Measurements from ENCODE around the gene BNIPL.
A peak's percentile ranks its signal among the peaks of the same experiment; 100 is the strongest.

The BNIPL gene

DNA sequence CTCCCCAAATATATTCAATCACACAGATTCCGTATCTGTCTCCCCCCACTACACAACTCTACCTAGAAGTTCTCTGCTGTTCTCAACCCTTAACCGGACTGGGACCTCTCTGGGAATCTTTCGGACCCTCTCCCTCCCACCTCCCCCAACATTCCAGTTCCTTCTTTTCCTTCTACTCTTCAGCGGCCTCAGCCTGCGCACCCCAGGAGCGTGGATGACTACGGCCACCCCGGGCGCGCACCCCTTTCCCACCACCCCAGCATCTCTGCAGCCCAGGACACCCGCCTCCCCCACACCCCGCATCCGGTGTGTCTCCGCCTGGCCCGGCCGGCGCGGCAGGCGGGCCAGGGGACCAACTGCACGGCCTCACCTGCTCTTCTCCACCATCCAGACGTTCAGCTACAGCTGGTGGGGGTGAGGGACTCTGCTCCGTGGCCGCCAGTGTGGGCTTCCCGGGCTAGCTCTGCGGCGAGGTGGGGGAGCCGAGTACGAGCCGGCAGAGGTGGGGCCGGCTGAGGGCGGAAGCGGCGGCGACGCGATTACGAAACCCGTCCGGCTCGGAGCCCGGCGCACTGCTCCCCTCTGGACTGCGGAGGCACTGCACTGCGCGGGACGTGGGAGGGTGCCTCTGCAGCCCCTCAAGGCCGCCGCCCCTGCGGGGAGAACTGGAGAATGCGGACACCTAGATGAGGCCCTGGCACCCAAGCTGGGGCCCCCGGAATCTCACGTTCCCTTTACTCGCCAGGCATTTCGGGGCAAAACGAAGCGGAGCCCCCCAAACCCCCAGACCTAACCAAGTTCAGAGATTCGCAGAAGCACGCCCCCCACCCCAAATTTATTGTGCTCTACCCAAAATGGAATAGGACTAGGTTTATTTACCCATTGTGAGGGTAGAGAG is 23.0 kb downstream of the BNIPL start, which contains the start of gene CDC42SE1:
Gene CDC42SE1 (minus strand): TSS at position 514 of the 898 bp plus-strand sequence. CDS start 3,892 bp downstream, outside the sequence.
- DNase-seq, result peak; percentile 84

DNA sequence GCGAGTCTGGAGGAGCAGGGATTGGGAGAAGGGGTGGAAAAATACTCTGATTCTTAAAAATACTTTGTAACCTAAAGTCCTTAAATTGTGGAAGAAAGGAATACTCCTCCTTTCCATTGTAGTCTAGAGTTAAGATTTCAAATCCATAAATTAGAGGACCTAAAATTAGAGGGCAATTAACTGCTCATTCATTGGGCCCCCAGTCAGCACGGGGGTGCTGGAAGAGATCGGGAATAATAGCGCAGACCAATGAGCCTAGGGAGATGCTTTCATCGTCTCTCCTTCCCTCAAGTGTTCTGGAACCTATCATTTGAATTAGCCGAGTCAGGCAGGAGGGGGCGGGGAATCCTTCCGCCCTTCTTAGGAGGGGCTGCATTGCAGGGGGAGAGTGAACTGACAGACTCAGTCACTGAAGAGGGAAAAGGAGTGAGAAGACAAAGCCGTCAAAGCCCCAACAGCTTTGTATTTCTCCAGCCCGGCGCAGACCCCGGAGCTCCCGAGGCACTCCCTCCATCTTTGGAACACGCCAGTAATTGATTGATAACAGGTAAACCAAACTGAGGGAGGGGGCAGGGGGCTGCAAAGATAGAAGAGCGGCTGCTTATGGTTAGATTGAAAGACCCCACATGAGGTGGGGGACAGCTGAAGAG is 23.7 kb downstream of the BNIPL start, which contains the start of gene MLLT11:
Gene MLLT11 (plus strand): TSS at position 391 of the 650 bp plus-strand sequence. CDS start 6,828 bp downstream, outside the sequence.
- DNase-seq, result peak; percentile 44

DNA sequence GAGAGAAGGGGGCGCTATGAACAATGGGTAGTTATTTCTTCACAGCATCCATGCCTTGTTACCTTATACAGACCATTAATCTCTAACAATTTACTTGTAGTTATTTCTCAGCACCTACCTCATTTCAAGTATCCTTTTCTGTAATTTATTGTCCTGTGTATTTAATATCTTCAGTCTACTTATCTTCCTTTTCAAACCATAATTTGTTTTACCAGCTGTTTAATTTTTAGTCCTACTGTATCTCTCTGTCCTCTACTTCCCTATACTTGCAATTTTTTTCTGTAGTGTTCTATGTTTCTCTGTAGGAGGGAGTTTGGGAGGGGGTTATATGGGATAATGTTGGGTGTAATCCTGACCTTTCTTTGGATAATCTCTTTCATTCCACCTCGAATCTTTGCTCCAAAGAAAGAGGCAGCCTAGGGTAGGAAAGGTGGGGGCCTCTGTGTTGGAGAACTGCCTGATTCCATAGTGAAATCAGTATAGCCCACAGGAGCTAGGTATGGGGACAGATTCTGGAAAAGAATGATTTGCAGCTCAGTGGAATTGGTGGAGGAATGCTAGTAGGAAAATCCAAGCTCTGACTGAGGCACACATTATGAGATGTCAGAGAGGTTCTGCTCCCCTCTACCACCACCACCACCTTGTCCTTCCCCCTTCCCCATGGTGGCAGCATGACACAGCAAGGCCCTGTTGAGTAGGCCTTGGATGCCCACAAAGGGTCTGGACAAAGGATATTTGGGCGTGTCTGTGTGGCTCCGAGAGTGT is 24.5 kb downstream of the BNIPL start:
- no peak for DNase-seq

DNA sequence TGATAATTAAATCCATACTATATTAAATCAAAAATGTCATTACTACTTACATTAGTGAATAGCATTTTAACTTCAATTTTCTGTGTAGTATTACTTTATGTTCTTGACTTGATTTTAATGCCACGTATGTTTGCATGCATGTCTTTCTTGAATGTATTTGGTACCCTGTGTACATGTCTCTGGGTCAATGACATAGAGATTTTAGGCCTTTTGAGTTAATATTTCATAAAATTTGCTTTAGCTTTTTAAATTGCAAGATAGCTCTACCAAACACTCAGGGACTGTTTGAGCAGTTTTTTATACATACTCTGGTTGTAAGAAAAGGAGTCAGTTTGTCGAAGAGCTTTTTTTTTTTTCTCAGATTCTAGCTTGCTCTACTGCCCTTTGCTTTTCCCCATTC is 25.3 kb downstream of the BNIPL start:
- DNase-seq, result no peak

DNA sequence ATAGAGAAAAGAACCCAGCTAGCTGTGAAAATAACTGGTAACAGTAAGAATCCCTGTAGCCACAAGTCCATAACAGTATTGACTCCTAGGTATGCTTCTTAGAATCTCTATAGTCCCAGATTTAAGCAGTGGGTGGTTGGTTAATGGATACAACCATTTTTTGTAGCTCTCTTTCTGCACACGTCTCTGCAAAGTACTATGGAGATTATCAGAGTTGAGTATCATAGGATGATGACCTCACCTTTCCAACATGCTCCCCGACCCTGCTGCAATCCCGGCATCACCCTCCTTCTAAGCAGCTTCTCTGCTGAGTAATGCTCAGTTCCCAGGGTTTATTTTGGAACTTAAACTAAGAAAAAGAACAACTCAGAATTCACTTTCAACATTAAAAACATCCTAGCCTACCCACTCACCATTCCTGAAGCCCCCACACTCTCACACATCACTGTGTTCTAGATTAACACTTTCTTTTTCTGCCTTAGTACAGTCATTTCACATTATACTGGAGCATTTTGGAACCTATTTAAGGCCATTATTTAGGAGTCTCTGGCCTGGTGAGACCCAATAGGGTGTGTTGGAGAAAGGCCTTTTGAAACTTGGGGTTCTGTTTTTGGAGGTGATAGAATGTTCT is 26.5 kb downstream of the BNIPL start:
- DNase-seq, result no peak

DNA sequence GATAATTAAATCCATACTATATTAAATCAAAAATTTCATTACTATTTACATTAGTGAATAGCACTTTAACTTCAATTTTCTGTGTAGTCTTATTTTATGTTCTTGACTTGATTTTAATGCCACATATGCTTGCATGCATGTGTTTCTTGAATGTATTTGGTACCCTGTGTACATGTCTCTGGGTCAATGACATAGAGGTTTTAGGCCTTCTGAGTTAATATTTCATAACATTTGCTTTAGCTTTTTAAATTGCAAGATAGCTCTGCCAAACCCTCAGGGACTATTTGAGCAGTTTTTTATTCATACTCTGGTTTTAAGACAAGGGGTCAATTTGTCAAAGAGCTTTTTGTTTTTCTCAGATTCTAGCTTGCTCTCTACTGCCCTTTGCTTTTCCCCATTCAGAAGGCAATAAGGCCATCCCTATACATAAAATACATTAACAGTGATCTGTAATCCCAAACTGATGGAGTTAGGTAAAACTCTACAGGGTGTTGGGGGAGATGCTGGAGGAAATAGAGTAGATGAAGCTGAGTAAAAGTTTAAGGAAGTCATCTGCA is 28.8 kb downstream of the BNIPL start:
- no peak for DNase-seq

DNA sequence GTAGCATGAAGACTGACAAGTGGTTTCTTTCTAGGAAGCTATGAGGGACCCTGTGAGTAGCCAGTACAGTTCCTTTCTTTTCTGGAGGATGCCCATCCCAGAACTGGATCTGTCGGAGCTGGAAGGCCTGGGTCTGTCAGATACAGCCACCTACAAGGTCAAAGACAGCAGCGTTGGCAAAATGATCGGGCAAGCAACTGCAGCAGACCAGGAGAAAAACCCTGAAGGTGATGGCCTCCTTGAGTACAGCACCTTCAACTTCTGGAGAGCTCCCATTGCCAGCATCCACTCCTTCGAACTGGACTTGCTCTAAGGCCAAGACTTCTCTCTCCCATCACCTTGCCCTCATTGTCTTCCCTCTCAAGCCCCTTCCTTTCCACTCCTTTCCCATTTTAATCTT is 30.8 kb downstream of the BNIPL start:
- no peak for DNase-seq

DNA sequence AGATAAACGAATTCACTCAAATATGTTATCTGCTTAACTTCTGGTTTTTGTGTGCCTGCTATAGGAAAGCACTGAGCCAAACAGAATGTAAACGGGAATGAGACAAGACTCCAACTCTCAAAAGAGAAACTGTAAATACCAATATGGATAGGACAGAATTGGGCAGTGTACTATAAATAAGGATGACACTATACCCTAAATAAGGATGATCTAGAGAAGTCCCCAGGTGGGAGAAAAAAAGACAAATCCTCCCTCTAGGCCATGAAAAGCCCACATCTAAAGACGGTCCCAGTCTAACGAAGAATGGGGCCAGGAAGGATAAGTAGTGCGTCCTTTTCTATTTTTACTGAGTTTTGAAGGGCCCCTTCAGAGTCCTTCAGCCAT is 32.7 kb downstream of the BNIPL start:
- no peak for DNase-seq

DNA sequence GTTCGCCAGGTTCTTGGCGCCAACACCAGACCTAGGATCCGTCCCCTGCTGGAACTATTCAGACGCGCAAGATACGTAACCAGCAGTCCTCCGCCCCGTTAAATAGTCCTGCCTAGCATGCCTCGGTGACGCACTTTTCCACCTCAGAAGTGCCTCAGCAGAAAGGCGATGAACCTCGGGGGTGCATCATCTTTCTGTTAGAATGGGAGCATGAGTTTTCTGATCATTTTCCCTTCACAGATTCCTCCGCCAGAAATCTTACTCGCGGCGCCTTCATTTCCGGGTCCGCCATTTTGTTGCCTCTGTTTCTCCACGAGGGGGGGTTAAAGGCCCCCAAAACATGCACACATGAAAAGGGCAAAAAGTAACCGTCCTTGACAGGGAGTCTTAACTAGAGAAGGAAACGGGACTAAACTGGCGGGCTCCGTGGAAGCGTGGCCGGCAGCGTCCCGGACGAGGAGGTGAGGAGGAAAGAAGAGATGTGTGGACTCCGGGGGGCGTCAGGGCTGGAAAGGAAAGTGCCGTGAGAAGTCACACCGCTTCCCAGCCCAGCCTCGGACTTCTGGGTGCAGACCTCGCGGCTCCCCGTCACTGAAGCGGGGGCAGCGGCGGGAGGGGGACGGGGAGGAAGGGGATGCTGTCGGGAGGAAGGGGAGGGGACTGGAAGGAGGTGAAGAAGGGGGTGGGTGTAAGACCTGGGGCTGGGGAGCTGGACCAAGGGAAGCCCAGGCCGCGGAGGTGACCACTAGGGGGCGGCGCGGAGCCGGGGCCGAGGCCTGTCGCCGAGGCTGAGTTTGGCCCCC is 34.3 kb downstream of the BNIPL start, which contains the start of gene GABPB2:
Gene GABPB2 (plus strand): TSS at position 288 of the 803 bp plus-strand sequence. CDS start 17,429 bp downstream, outside the sequence.
- peak; percentile 86 for DNase-seq

DNA sequence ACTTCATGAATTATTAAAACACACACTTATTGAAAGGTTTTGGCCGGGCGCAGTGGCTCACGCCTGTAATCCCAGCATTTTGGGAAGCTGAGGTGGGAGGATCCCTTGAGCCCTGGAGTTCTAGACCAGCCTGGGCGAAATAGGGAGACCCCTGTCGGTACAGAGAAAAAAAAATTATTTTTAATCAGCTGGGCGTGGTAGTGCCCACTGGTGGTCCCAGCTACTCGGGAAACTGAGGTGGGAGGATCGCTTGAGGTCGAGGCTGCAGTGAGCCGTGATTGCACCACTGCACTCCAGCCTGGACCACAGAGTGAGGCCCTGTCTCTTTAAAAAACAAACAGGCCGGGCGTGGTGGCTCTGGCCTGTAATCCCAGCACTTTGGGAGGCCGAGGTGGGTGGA is 35.8 kb downstream of the BNIPL start:
- DNase-seq, result no peak

DNA sequence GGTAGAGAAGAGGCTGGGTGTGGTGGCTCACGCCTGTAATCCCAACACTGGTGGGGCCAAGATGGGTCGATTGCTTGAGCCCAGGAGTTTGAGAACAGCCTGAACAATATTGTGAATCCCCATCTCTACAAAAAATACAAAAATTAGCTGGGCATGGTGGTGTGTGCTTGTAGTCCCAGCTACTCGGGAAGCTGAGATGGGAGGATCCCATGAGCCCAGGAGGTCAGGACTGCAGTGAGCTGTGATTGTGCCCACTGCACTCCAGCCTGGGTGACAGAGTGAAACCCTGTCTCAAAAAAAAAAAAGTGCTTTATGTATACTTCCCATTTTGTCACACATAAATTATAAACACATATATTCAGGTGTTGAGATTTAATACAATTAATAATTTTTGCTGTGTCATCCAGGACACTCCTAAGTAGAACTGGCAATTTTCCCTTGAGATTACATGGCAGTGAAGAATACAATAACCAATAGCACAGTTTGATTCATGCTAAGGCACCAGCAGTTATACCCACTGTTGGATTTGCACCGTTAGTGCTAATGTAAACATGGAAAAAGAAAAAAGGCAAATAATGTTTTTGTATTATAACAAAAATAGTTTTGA is 49.7 kb downstream of the BNIPL start:
- DNase-seq, result no peak

All from activated T-cell treated with anti-CD3 and anti-CD28 coated beads, Interleukin-2, amount 50 U/mL, for 1 hour (primary cell).